Upper lobe of left lung (tissue), 4 donors: ENCODE data around the gene STYXL2.
A peak's percentile ranks its signal among the peaks of the same experiment; 100 is the strongest.

Experiments
- CTCF ChIP-seq, 6 experiments: fragments of 450-650 bp in 4 of 6; fragments of 200-600 bp in 2 of 6; sonication (generic) in 2 of 6; IDR thresholded peaks; one replicate each; pipeline ENCODE4 v1.5.1; 2016 to 2019; ENCODE audit warnings: antibody characterized with exemption in 6 of 6
- POLR2A ChIP-seq, 4 donors: fragments of 450-650 bp; IDR thresholded peaks; one replicate each; pipeline ENCODE4 v1.5.1; 2016 to 2017; ENCODE audit warnings: antibody characterized with exemption in 4 of 4, mild to moderate bottlenecking in 2 of 4
- POLR2AphosphoS5 ChIP-seq, 2 donors: sonication (generic); formaldehyde crosslinking; IDR thresholded peaks; one replicate each; pipeline ENCODE4 v1.5.1; 2017; ENCODE audit warnings: antibody characterized with exemption in 2 of 2

DNA sequence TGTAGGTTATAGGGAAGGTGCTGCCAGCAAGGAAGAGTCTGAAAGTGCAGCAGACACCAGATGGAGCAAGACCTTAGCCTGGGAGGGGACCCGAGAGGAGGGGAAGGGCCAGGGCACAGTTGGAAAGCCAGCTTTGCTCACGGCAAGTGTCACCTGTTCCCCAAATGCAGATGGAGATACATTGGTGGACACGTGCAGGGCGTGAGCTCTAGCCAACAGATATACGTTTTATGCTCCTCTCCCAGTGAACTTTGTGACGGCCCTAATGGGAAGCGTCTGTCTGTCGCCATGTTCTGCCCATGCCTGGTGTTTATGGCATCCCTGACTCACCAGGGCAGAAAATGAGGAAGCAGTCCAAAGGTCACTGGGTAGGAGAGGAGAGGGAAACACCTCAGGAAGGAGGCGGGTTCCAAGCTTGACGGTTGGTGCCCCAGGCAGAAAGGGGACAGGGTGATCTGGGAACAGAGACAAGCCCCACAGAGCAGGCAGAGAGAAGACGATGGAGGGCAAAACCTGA is 11.3 kb upstream of the STYXL2 start:
- TF ChIP-seq POLR2A (IDR thresholded peaks at IDR 0.05) (peak in 1 of 4 donors; percentile 26), CTCF (IDR thresholded peaks at IDR 0.05) (no peak), POLR2AphosphoS5 (IDR thresholded peaks at IDR 0.05) (no peak)
